Measurements from ENCODE around the gene MBNL3.

The MBNL3 gene

DNA sequence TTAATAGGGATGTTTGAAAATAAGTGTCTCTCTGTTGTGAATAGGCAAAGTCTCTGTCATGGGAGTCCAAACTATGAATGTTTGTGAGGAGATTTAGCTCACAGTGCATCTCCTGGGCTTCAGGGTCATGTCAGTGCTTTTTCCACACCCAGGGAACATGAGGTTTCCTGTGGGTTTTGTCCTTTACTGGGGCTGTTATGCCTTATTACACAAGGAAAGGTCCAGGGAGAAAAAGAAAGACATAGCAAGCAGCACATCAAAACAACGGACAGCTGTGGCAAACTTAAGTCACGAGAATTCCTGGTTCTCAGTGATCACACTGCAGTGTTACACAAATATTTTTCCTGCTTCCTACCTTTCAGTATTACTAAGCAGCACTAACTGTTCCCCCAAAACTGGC is 99.4 kb downstream of the MBNL3 start:
- Histone ChIP-seq H4K20me1 (ENCODE audit: low read depth, low read length) (no peaks in the 10 kb centered on the region), H3K27ac (ENCODE audit: low read depth, low read length) (no peak overlapping the region), H3K9me3 (ENCODE audit: insufficient read depth, low read length) (no peaks in the 10 kb centered on the region), H3K36me3 (ENCODE audit: low read length) (no peaks in the 10 kb centered on the region), H3F3A (ENCODE audit: insufficient read depth) (no peaks in the 10 kb centered on the region), H3K79me2 (ENCODE audit: insufficient read depth, low read length) (no peaks in the 10 kb centered on the region), H3K9ac (ENCODE audit: low read length) (no peak overlapping the region), H3K4me2 (ENCODE audit: low read depth, low read length, poor library complexity, severe bottlenecking) (no peak overlapping the region), H3K27me3 (ENCODE audit: low read length) (no peaks in the 10 kb centered on the region), H3K9me2 (replicated peaks; ENCODE audit: insufficient read depth, low read length) (no peaks in the 10 kb centered on the region), H2AFZ (ENCODE audit: low read depth, low read length, severe bottlenecking) (no peak overlapping the region), H3K4me3 (ENCODE audit: insufficient read depth, low read length, poor library complexity, severe bottlenecking) (no peak overlapping the region)
- TF ChIP-seq EZH2phosphoT487 (conservative IDR thresholded peaks at IDR 0.05; ENCODE audit: low read length) = no peak
- TF ChIP-seq, protein P1, sequence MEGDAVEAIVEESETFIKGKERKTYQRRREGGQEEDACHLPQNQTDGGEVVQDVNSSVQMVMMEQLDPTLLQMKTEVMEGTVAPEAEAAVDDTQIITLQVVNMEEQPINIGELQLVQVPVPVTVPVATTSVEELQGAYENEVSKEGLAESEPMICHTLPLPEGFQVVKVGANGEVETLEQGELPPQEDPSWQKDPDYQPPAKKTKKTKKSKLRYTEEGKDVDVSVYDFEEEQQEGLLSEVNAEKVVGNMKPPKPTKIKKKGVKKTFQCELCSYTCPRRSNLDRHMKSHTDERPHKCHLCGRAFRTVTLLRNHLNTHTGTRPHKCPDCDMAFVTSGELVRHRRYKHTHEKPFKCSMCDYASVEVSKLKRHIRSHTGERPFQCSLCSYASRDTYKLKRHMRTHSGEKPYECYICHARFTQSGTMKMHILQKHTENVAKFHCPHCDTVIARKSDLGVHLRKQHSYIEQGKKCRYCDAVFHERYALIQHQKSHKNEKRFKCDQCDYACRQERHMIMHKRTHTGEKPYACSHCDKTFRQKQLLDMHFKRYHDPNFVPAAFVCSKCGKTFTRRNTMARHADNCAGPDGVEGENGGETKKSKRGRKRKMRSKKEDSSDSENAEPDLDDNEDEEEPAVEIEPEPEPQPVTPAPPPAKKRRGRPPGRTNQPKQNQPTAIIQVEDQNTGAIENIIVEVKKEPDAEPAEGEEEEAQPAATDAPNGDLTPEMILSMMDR (IDR thresholded peaks at IDR 0.05; ENCODE audit: insufficient read depth, low read length, poor library complexity, severe bottlenecking) = no peak

DNA sequence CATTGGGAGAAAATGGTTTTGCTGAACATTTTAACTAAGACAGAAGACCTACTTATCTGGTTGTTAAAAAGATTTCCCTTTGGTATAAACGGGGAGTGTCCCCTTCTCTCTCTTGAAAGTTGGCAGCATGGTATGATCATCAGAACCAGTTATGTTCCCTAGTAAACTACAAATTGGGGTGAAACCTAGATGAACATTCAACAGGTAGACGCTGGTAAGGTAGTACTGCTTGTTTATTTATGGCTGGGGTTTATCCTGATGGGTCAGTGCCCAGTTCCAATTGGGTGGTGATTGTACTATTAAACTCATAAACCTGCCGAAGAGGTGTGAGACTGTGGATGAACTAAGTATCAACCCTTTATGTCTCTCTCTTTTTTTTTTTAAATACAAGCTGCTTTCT is 100.5 kb downstream of the MBNL3 start:
- no peak overlapping the region for H3K4me3 ChIP-seq (ENCODE audit: insufficient read depth, low read length, poor library complexity, severe bottlenecking)
- no peaks in the 10 kb centered on the region for H3K27me3 ChIP-seq (ENCODE audit: low read length)
- no peaks in the 10 kb centered on the region for H4K20me1 ChIP-seq (ENCODE audit: low read depth, low read length)
- no peak overlapping the region for H3K9ac ChIP-seq (ENCODE audit: low read length)
- TF ChIP-seq, protein P1 (IDR thresholded peaks at IDR 0.05; ENCODE audit: insufficient read depth, low read length, poor library complexity, severe bottlenecking) = no peak
- no peak for TF ChIP-seq EZH2phosphoT487 (conservative IDR thresholded peaks at IDR 0.05; ENCODE audit: low read length)
- no peaks in the 10 kb centered on the region for H3K36me3 ChIP-seq (ENCODE audit: low read length)
- H3K79me2 ChIP-seq (ENCODE audit: insufficient read depth, low read length) = no peaks in the 10 kb centered on the region
- H3K9me2 ChIP-seq (replicated peaks; ENCODE audit: insufficient read depth, low read length) = no peaks in the 10 kb centered on the region
- H3K27ac ChIP-seq (ENCODE audit: low read depth, low read length) = no peak overlapping the region
- H3K9me3 ChIP-seq (ENCODE audit: insufficient read depth, low read length) = no peaks in the 10 kb centered on the region
- H3F3A ChIP-seq (ENCODE audit: insufficient read depth) = no peaks in the 10 kb centered on the region
- no peak overlapping the region for H3K4me2 ChIP-seq (ENCODE audit: low read depth, low read length, poor library complexity, severe bottlenecking)
- H2AFZ ChIP-seq (ENCODE audit: low read depth, low read length, severe bottlenecking) = no peak overlapping the region

DNA sequence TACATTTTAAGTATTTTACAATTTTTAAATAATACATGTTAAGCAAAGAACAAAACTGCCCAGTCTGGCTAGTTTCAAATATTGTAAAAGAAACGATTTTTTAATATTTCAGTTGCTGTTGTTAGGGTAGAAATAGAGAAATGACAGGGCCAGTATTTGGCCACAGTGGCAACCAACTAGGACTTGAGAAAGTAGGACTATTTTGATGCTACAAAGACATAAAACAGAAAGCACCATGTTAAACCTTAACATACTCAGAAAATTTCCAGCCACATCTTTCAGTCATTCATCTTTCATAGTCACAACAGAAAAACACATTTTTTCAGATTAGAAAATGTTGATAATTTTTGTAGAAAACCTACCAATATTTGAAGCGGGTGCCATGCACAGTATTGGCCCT is 104.5 kb downstream of the MBNL3 start:
- no peak overlapping the region for H2AFZ ChIP-seq (ENCODE audit: low read depth, low read length, severe bottlenecking)
- no peak overlapping the region for H3K4me2 ChIP-seq (ENCODE audit: low read depth, low read length, poor library complexity, severe bottlenecking)
- H3K9ac ChIP-seq (ENCODE audit: low read length) = no peak overlapping the region
- H3K27ac ChIP-seq (ENCODE audit: low read depth, low read length) = no peak overlapping the region
- no peaks in the 10 kb centered on the region for H3K27me3 ChIP-seq (ENCODE audit: low read length)
- no peaks in the 10 kb centered on the region for H3K36me3 ChIP-seq (ENCODE audit: low read length)
- no peaks in the 10 kb centered on the region for H3K79me2 ChIP-seq (ENCODE audit: insufficient read depth, low read length)
- H3K4me3 ChIP-seq (ENCODE audit: insufficient read depth, low read length, poor library complexity, severe bottlenecking) = no peak overlapping the region
- no peaks in the 10 kb centered on the region for H3F3A ChIP-seq (ENCODE audit: insufficient read depth)
- H3K9me2 ChIP-seq (replicated peaks; ENCODE audit: insufficient read depth, low read length) = no peaks in the 10 kb centered on the region
- H4K20me1 ChIP-seq (ENCODE audit: low read depth, low read length) = no peaks in the 10 kb centered on the region
- H3K9me3 ChIP-seq (ENCODE audit: insufficient read depth, low read length) = no peaks in the 10 kb centered on the region
- TF ChIP-seq, protein P1 (IDR thresholded peaks at IDR 0.05; ENCODE audit: insufficient read depth, low read length, poor library complexity, severe bottlenecking) = no peak
- TF ChIP-seq EZH2phosphoT487 (conservative IDR thresholded peaks at IDR 0.05; ENCODE audit: low read length) = no peak

All from SU-DHL-6 (cell line).